HCT116 (cell line): ENCODE measurements around the gene LORICRIN.

Experiments
- CEBPB ChIP-seq: IDR thresholded peaks from 2 replicates; pipeline ENCODE4 v1.6.1; 2012; ENCODE audit warnings: low read depth
- ELF1 ChIP-seq: IDR thresholded peaks from 2 replicates; pipeline ENCODE4 v1.6.1; 2012; ENCODE audit warnings: low read depth, borderline replicate concordance
- EZH2 ChIP-seq: fragments of 200-600 bp; sonication (generic); IDR thresholded peaks from 2 replicates; pipeline ENCODE4 v1.6.1; 2017; ENCODE audit warnings: antibody characterized with exemption, mixed run types
- EZH2phosphoT487 ChIP-seq: fragments of 200-600 bp; IDR thresholded peaks from 2 replicates; pipeline ENCODE4 v1.6.1; 2018; ENCODE audit warnings: antibody characterized with exemption, borderline replicate concordance
- FOSL1 ChIP-seq: IDR thresholded peaks from 2 replicates; pipeline ENCODE4 v1.6.1; 2012; ENCODE audit warnings: low read depth
- POLR2A ChIP-seq: IDR thresholded peaks from 2 replicates; pipeline ENCODE4 v1.7.0; 2011; ENCODE audit warnings: borderline replicate concordance; ENCODE audit not compliant: insufficient read depth, insufficient read length; ENCODE audit errors: extremely low read depth
- SP1 ChIP-seq: IDR thresholded peaks from 2 replicates; pipeline ENCODE4 v1.6.1; 2012; ENCODE audit warnings: low read depth
- TF ChIP-seq, protein P1 (sequence below), 3 experiments: fragments of 200-600 bp in 1 of 3; sonication (generic) in 1 of 3; IDR thresholded peaks in 2 of 3; conservative IDR thresholded peaks in 1 of 3; 2 replicates each; pipeline ENCODE4 v1.5.1; 2012 to 2017; ENCODE audit warnings: low read depth in 2 of 3, low read length in 2 of 3, antibody characterized with exemption in 1 of 3, borderline replicate concordance in 1 of 3, control low read depth in 1 of 3, mild to moderate bottlenecking in 1 of 3, mixed read lengths in 1 of 3, mixed run types in 1 of 3, moderate library complexity in 1 of 3; ENCODE audit not compliant: insufficient read depth in 1 of 3
- TF ChIP-seq, protein P2 (sequence below): IDR thresholded peaks from 2 replicates; pipeline ENCODE4 v1.6.1; 2012
- TF ChIP-seq, protein P3 (sequence below): IDR thresholded peaks from 2 replicates; pipeline ENCODE4 v1.6.1; 2012; ENCODE audit warnings: low read depth

DNA sequence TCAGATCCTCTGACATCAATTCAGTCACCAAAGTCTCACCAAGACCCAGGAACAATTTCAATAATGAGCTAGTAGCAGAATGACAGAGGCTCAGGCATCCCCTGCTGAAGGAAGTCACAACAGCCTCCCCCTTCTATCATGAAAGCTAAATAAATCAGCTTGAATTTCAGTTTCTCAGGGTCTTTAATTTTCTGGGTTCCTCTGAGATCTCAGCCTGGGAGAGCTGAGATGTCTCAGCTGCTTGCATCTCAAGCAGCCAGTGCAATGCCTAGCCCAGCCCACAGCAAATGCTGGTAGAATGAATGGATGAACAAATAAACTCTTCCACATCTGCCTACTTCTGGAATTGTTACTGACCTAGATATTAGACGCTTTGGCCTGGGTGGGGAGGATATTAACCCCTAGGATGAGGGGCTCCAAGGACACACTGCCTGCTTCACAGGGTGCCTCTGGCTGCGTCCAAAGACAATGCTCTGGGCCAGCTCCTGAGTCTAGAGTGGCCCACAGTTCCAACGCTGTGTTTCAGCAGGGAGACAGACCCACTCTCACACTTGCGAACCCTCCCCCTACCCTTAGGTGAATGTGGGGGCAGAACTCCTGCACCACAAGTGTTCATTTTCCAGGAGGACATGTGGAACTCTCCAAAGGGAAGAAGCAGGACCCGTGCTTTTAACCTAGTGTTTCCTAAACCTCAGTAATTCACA is 11.2 kb upstream of the LORICRIN start:
- TF ChIP-seq, protein P1, sequence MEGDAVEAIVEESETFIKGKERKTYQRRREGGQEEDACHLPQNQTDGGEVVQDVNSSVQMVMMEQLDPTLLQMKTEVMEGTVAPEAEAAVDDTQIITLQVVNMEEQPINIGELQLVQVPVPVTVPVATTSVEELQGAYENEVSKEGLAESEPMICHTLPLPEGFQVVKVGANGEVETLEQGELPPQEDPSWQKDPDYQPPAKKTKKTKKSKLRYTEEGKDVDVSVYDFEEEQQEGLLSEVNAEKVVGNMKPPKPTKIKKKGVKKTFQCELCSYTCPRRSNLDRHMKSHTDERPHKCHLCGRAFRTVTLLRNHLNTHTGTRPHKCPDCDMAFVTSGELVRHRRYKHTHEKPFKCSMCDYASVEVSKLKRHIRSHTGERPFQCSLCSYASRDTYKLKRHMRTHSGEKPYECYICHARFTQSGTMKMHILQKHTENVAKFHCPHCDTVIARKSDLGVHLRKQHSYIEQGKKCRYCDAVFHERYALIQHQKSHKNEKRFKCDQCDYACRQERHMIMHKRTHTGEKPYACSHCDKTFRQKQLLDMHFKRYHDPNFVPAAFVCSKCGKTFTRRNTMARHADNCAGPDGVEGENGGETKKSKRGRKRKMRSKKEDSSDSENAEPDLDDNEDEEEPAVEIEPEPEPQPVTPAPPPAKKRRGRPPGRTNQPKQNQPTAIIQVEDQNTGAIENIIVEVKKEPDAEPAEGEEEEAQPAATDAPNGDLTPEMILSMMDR (IDR thresholded peaks at IDR 0.05 in 2 of 3, conservative IDR thresholded peaks at IDR 0.05 in 1 of 3; ENCODE audit: borderline replicate concordance in 1 of 3, insufficient read depth in 1 of 3, low read depth in 2 of 3, low read length in 2 of 3), result no peak
- TF ChIP-seq, protein P2, sequence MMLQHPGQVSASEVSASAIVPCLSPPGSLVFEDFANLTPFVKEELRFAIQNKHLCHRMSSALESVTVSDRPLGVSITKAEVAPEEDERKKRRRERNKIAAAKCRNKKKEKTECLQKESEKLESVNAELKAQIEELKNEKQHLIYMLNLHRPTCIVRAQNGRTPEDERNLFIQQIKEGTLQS, result no peak
- TF ChIP-seq EZH2phosphoT487 (no peak), POLR2A (no peak), SP1 (no peak), EZH2 (no peak), ELF1 (no peak), CEBPB (no peak), FOSL1 (no peak)
- TF ChIP-seq, protein P3, sequence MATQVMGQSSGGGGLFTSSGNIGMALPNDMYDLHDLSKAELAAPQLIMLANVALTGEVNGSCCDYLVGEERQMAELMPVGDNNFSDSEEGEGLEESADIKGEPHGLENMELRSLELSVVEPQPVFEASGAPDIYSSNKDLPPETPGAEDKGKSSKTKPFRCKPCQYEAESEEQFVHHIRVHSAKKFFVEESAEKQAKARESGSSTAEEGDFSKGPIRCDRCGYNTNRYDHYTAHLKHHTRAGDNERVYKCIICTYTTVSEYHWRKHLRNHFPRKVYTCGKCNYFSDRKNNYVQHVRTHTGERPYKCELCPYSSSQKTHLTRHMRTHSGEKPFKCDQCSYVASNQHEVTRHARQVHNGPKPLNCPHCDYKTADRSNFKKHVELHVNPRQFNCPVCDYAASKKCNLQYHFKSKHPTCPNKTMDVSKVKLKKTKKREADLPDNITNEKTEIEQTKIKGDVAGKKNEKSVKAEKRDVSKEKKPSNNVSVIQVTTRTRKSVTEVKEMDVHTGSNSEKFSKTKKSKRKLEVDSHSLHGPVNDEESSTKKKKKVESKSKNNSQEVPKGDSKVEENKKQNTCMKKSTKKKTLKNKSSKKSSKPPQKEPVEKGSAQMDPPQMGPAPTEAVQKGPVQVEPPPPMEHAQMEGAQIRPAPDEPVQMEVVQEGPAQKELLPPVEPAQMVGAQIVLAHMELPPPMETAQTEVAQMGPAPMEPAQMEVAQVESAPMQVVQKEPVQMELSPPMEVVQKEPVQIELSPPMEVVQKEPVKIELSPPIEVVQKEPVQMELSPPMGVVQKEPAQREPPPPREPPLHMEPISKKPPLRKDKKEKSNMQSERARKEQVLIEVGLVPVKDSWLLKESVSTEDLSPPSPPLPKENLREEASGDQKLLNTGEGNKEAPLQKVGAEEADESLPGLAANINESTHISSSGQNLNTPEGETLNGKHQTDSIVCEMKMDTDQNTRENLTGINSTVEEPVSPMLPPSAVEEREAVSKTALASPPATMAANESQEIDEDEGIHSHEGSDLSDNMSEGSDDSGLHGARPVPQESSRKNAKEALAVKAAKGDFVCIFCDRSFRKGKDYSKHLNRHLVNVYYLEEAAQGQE, result no peak
